Left kidney (tissue), 2 donors: Measurements from ENCODE around the gene ALLC. TPM values are rescaled to one million over a fixed set of nuclear protein-coding genes. Genes with fewer than 3 reads are reported as not detected.
"Not testable (repeated sequence)": the region's sequence is repeated elsewhere in the genome, so short reads cannot be mapped to it uniquely, and the experiment has no call there.

Experiments used
- DNase-seq: peaks from one replicate; pipeline ENCODE4 v3.0.0-alpha.2; 2013
- polyA plus RNA-seq: library from polyadenylated mRNA; unstranded; fragments of 120-200 nt; gene quantifications from one replicate; pipeline ENCODE4 v1.2.1, GENCODE V29; 2013; ENCODE audit not compliant: insufficient read length

The ALLC gene
- polyA plus RNA-seq, 1 donor, result 0.13 TPM

- DNase-seq, result no peak
Observed at GRCh38 chr2:3655871-3656761, 1.9 kb upstream of the ALLC start.

GRCh38 chr2:3656762-3657721 is 958 bp upstream of the ALLC start:
- DNase-seq, result no peak

- DNase-seq, result no peak
Observed at GRCh38 chr2:3659447-3660432, 1.7 kb downstream of the ALLC start.

- DNase-seq, result not testable (repeated sequence)
Observed at GRCh38 chr2:3660640-3661039, 2.6 kb downstream of the ALLC start.

- no peak for DNase-seq
Observed at GRCh38 chr2:3661149-3661660, 3.2 kb downstream of the ALLC start.

- DNase-seq, result no peak
Observed at GRCh38 chr2:3662239-3662638, 4.2 kb downstream of the ALLC start.

GRCh38 chr2:3664118-3664517 is 6.1 kb downstream of the ALLC start:
- DNase-seq, result no peak

- DNase-seq, result no peak
Observed at GRCh38 chr2:3664925-3665324, 6.9 kb downstream of the ALLC start.

- no peak for DNase-seq
Observed at GRCh38 chr2:3665886-3666612, 8.0 kb downstream of the ALLC start.

- DNase-seq, result no peak
Observed at GRCh38 chr2:3666613-3666975, 8.6 kb downstream of the ALLC start.

GRCh38 chr2:3667151-3667631 is 9.2 kb downstream of the ALLC start:
- DNase-seq, result no peak

- no peak for DNase-seq
Observed at GRCh38 chr2:3669656-3670055, 11.7 kb downstream of the ALLC start.

- DNase-seq, result no peak
Observed at GRCh38 chr2:3670376-3670775, 12.4 kb downstream of the ALLC start.

- no peak for DNase-seq
Observed at GRCh38 chr2:3670941-3671340, 12.9 kb downstream of the ALLC start.

GRCh38 chr2:3672861-3673678 is 15.1 kb downstream of the ALLC start:
- no peak for DNase-seq

GRCh38 chr2:3674066-3674845 is 16.3 kb downstream of the ALLC start:
- no peak for DNase-seq

- no peak for DNase-seq
Observed at GRCh38 chr2:3675687-3676086, 17.7 kb downstream of the ALLC start.

GRCh38 chr2:3677436-3677835 is 19.4 kb downstream of the ALLC start:
- no peak for DNase-seq

GRCh38 chr2:3678212-3678611 is 20.2 kb downstream of the ALLC start:
- DNase-seq, result no peak
